ENCODE measurements around the gene ALS2.
"Not testable (repeated sequence)": the region's sequence is repeated elsewhere in the genome, so short reads cannot be mapped to it uniquely, and the experiment has no call there.

Gene ALS2

GRCh38 chr2:201793631-201794030, 12.9 kb upstream of the ALS2 start:
- no peak for DNase-seq

DNA sequence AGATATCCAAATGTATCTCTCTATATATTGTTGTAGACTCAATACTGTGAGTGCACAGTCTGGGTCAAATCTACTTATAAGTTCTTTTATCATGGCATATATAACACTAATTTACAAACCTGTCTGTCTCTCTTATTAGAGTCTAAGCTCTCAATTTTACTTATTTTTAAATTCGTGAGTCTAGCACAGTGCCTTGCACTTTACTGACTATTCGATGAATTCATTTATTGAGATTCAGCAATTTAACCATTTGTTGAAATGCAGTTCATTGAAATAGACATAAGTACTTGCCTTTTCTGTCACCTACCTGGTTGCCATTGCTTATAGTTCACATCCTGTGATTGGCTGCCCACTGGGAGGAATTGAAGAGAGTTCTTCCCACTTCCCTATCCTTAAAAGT, 10.3 kb upstream of the ALS2 start:
- DNase-seq = no peak

DNA sequence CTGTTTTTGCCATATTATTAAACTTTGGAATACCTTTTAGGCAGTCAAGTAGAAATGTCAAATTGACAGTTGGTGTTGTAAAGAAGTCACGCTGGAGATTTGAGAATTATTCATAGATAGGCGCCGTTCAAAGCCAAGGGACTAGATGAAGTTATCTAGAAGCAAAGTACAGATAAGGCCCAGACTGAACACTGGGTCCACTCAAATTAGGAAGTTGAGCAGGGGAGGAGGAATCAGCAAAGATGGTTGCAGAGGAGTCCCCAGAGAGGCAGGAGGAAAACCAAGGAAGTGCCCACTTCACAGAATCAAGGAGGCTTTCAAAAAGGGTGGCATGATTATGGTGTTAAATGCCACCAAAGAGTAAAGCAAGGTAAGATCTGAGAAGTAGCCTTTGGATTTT, 9.6 kb upstream of the ALS2 start:
- no peak for DNase-seq

DNA sequence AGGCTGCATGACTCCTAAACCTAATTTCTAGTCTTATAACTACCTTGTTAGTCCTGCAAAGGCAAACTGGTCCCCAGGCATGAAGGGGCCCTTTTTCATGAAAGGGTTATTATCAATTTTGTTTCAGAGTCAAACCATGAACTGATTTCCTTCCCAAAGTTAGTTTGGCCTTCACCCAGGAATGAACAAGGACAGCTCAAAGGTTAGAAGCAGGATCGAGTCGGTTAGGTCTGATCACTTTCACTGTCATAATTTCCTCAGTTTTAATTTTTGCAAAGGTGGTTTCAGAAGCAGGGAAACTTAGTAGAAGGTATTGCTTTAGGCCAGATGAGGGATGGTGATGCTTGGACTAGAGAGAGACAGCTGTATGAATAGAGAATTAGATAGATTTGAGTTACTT, 8.7 kb upstream of the ALS2 start:
- DNase-seq = no peak

DNA sequence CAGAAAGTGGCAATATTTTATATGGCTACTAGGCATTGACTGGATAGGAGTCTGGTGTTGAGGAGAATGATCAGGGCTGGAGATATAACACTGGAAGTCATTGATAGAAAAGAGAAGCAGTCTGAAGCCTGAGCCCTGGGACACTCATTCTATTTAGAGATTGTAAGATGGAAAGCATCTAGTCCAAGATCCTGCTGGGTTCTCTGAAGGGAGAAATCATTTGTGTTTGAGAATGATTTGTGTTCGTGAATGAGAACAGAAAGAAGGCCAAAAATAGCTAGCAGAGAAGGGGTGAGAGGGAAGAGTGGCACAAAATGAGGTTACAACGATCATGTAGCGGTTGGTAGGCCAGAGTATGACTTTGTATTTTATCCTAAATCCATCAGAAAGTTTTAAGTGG, 7.6 kb upstream of the ALS2 start:
- DNase-seq = no peak

DNA sequence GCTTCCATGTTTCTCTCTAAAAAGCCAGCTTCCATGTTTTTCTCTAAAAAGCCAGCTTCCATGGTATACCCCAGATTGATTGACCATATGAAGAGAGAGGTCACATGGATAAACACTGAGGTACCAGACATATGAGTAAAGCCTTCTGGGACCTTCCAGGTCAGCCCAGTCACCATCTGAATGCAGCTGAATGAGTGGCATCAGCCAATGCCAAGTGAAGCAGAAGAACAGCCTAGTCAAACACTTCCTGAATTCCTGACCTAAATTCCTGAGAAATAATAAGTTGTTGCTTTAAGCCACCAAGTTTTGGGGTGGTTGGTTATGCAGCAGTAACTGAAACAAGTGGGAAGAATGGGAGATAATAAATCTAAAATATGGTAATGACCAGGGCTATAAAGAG, 5.7 kb upstream of the ALS2 start:
- DNase-seq = no peak

- no peak for DNase-seq
These were observed 4.4 kb upstream of the ALS2 start for GRCh38 chr2:201785135-201785534.

GRCh38 chr2:201784563-201784962, 3.8 kb upstream of the ALS2 start:
- no peak for DNase-seq

DNA sequence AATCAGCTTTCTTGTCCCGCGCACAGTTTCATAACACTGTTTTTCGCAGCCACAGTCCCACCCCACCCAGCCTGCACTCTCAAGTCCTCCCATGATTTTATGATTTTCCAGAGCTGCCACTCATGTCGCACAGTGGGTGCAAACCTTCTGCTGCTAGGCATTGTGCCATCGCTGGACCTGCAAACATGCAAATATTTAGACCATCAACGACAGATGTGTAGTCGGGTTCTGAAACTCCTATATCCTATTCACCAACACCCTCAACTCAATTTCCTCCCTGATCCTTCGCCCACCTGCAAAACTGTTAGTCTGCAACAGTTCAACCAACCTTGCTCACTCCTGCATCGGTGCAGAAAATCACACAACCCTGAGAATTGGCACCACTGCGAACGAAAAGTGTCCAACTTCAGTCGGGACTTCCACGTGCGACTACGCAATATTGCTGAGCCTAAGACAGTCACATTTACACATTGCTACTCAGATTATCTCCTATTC, 871 bp upstream of the ALS2 start:
- DNase-seq = no peak

DNA sequence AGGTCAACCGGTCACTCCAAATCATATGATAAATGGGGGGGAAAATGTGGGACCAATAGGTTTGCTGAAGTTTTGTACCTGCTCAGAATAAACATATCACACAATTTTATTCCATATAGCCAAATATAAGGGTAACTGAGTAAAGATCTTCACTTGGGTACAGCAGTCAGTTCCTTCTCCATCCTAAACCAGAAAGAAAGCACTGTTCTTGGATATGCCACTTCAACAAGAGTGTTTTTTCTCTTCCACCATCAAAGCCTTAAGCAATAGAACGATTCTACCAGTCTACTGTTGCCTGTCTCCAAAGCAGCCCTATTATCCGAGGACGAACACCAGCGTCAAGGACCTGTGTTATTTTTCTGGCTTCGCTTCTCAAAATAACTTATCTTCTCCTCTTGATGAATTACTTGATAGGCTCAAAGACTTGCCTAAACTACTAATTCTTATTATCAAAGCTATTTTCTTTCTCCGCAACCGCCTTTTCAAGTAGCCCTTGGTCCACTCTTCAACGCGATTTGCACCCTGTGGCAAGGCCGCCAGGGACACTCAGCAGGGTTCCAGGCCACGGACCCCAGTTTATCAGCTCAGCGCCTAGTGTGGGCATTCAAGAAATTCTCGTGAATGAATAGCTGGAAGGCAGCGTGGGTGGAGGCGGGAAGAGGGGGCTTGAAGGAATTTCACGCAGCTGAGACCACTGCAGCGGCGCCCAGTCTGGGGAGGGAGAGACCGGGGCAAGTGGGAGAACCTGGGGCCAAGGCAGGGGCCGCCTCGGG, 646 bp downstream of the ALS2 start:
- DNase-seq = no peak

- no peak for DNase-seq
These were observed 2.9 kb downstream of the ALS2 start for GRCh38 chr2:201777869-201778268.

- no peak for DNase-seq
These were observed 3.7 kb downstream of the ALS2 start for GRCh38 chr2:201777043-201777442.

DNA sequence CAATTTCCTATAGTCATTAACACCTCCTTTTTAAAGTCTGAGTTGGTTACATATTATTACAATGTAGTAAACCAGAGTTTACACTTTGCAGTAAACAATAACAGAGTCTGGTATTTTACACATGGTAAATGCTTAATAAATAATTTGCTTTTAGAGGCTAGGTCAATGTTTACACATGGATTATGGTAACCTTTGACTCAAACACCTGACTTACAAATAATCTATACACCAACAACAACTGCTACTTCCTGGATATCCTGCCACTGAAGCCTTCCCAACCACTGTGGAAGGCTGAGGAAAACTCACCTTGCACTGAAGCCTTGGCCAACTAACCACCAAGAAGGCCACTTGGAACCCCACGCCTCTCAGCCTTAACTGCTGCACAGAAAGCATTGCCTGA, 5.4 kb downstream of the ALS2 start:
- no peak for DNase-seq

- no peak for DNase-seq
These were observed 6.2 kb downstream of the ALS2 start for GRCh38 chr2:201774546-201774945.

GRCh38 chr2:201773990-201774389, 6.7 kb downstream of the ALS2 start:
- no peak for DNase-seq

GRCh38 chr2:201769666-201770373, 10.9 kb downstream of the ALS2 start:
- DNase-seq = no peak

DNA sequence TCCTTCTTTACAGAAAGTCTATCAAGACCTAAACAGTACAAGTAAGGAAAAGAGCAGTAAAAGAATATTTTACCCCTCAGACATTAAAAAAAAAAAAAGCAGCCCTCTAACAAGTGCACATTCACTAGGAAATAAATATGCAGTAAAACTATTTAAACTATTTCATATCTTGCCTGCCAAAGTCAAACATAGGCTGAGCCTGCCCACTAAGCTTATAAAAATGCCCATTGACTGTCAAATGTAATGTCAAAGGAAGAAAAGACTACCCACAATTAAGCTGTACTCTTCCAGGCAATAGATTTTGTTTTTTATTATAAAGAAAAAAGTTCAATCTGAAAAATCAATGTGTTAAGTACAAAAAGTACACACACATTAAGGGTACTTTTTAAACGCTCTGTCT, 11.8 kb downstream of the ALS2 start:
- DNase-seq = no peak

GRCh38 chr2:201765799-201766198, 14.9 kb downstream of the ALS2 start:
- DNase-seq = no peak

GRCh38 chr2:201764469-201764868, 16.3 kb downstream of the ALS2 start:
- DNase-seq = not testable (repeated sequence)

- no peak for DNase-seq
These were observed 19.6 kb downstream of the ALS2 start for GRCh38 chr2:201761101-201761500.

DNA sequence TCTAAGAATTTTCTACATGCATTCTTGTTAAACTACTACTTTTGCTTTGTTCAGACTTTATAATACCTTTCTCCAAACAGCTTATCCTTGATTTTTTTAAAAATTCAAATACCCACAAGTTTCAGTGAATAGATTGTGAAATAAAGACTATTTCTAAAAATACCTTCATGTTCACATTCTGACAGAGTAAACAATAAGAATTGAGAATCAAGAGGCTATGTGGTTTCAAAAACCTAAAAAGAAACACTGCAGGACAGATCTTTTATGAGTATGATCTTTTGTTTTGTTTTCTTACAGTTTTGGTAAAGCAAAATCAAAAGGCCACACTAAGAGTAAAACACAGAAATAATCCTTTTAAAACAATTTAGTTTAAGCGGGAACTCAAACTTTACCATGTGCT, 21.2 kb downstream of the ALS2 start:
- no peak for DNase-seq

- no peak for DNase-seq
These were observed 21.9 kb downstream of the ALS2 start for GRCh38 chr2:201758873-201759272.

DNA sequence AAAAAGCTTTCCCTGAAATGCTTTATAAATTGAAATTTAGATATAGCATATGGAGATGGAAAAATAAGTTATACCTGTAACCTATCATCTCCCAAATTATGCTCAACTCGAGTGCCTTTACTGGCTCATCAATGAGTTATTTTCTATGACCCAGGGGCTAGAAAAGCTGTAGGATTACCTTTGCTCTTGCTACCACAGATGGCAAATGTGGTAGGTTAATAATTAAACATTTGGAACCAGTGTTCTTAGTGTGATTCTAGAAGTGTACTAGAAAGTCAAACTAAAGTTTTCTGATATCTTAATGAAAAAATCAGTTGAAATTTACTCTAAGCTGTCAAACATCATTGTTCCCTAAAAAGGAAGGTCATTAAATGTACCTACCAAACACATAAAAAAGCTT, 22.5 kb downstream of the ALS2 start:
- DNase-seq = no peak

- no peak for DNase-seq
These were observed 25.9 kb downstream of the ALS2 start for GRCh38 chr2:201754717-201755415.
